Liver (tissue), 9 donors: ENCODE measurements around the gene GDI1. TPM values are rescaled to one million over a fixed set of nuclear protein-coding genes. Genes with fewer than 3 reads are reported as not detected.

ENCODE experiments used
- DNase-seq: peaks from one replicate; pipeline ENCODE4 v3.0.0-alpha.2; 2017; ENCODE audit warnings: low spot score
- H3K27ac ChIP-seq, 2 donors: one replicate each; pipeline ENCODE4 v1.7.0; 2013; ENCODE audit warnings: inconsistent platforms in 2 of 2, low read length in 2 of 2, control low read depth in 1 of 2, low read depth in 1 of 2, mild to moderate bottlenecking in 1 of 2
- H3K27me3 ChIP-seq, 4 donors: one replicate each; pipeline versions ENCODE4 v1.6.1 to v1.7.0; 2013; ENCODE audit warnings: low read length in 3 of 4, inconsistent platforms in 1 of 4, mild to moderate bottlenecking in 1 of 4, moderate library complexity in 1 of 4; ENCODE audit not compliant: control insufficient read depth in 4 of 4, insufficient read depth in 4 of 4
- H3K36me3 ChIP-seq, 4 donors: one replicate each; pipeline versions ENCODE4 v1.6.1 to v1.7.0; 2013; ENCODE audit warnings: low read length in 3 of 4, mild to moderate bottlenecking in 3 of 4, low read depth in 1 of 4, moderate library complexity in 1 of 4; ENCODE audit not compliant: control insufficient read depth in 4 of 4, insufficient read depth in 3 of 4
- H3K4me1 ChIP-seq, 4 donors: one replicate each; pipeline versions ENCODE4 v1.6.1 to v1.7.0; 2013; ENCODE audit warnings: low read length in 3 of 4, mild to moderate bottlenecking in 3 of 4, moderate library complexity in 1 of 4; ENCODE audit not compliant: control insufficient read depth in 4 of 4, insufficient read depth in 4 of 4
- H3K4me3 ChIP-seq, 3 donors: one replicate each; pipeline versions ENCODE4 v1.6.1 to v1.7.0; 2013; ENCODE audit warnings: low read length in 3 of 3, control low read depth in 1 of 3, low read depth in 1 of 3, mild to moderate bottlenecking in 1 of 3
- H3K9ac ChIP-seq, 2 donors: one replicate each; pipeline ENCODE4 v1.7.0; 2013; ENCODE audit warnings: low read length in 2 of 2, mild to moderate bottlenecking in 2 of 2, moderate library complexity in 2 of 2, control low read depth in 1 of 2, low read depth in 1 of 2
- H3K9me3 ChIP-seq, 4 donors: one replicate each; pipeline versions ENCODE4 v1.6.1 to v1.7.0; 2013; ENCODE audit warnings: low read length in 3 of 4; ENCODE audit not compliant: control insufficient read depth in 4 of 4
- ATF3 ChIP-seq: IDR thresholded peaks from 2 replicates; pipeline ENCODE4 v1.6.1; 2016; ENCODE audit warnings: antibody characterized with exemption
- HNF4A ChIP-seq, 2 donors: conservative IDR thresholded peaks; 2 replicates each; pipeline ENCODE4 v1.6.1; 2016; ENCODE audit warnings: antibody characterized with exemption in 2 of 2, mild to moderate bottlenecking in 2 of 2
- HNF4G ChIP-seq: IDR thresholded peaks from 2 replicates; pipeline ENCODE4 v1.6.1; 2016; ENCODE audit warnings: antibody characterized with exemption
- NR2F2 ChIP-seq: IDR thresholded peaks from 2 replicates; pipeline ENCODE4 v1.6.1; 2016; ENCODE audit warnings: antibody characterized with exemption
- REST ChIP-seq: IDR thresholded peaks from 2 replicates; pipeline ENCODE4 v1.6.1; 2016; ENCODE audit warnings: antibody characterized with exemption, mild to moderate bottlenecking
- WGBS: extraction: QIAGEN DNeasy Blood & Tissue Kit; methylation state at CpG from one replicate; pipeline ENCODE4 v1.1.7; 2013; 5-methylcytosine and 5-hydroxymethylcytosine counted together
- polyA plus RNA-seq, 2 donors: library from polyadenylated mRNA; stranded (reverse) in 1 of 2; unstranded in 1 of 2; fragments of 200-250 nt in 1 of 2; fragments of >200 nt in 1 of 2; fragmentation: Nextera tagmentation in 1 of 2; extraction: Ambion mirVana in 1 of 2; gene quantifications; one replicate each; pipeline versions ENCODE4 v1.2.1 to v1.2.3, GENCODE V29; 2013 to 2015
- total RNA-seq, 2 donors: library from RNA; depleted of rRNA; stranded (reverse); fragments of >200 nt; gene quantifications; one replicate each; pipeline ENCODE4 v1.2.3, GENCODE V29; 2014
- donor health status: healthy.
- donor health status: healthy.
- donor health status: healthy.
- donor health status: healthy.
- donor health status: healthy.

The GDI1 gene
- total and polyA plus RNA-seq, 4 donors: 12.8 to 35.6 (median 20.5) TPM

GRCh38 chrX:154420402-154420756, 16.6 kb upstream of the GDI1 start:
- no peak for DNase-seq
- H3K4me3 ChIP-seq: no peak overlapping the region
- 80% methylated on average over 10 of the region's 10 CpGs for WGBS
- no peaks in the 10 kb centered on the region for H3K36me3 ChIP-seq
- TF ChIP-seq HNF4G: no peak
- no peak for TF ChIP-seq REST
- no peak for TF ChIP-seq ATF3
- TF ChIP-seq NR2F2: peak; percentile 3
- TF ChIP-seq HNF4A (conservative IDR thresholded peaks at IDR 0.05): no peak
- no peaks in the 10 kb centered on the region for H3K9me3 ChIP-seq
- no peak overlapping the region for H3K9ac ChIP-seq
- H3K27me3 ChIP-seq: no peaks in the 10 kb centered on the region
- H3K27ac ChIP-seq: no peak overlapping the region
- H3K4me1 ChIP-seq: no peaks in the 10 kb centered on the region

DNA sequence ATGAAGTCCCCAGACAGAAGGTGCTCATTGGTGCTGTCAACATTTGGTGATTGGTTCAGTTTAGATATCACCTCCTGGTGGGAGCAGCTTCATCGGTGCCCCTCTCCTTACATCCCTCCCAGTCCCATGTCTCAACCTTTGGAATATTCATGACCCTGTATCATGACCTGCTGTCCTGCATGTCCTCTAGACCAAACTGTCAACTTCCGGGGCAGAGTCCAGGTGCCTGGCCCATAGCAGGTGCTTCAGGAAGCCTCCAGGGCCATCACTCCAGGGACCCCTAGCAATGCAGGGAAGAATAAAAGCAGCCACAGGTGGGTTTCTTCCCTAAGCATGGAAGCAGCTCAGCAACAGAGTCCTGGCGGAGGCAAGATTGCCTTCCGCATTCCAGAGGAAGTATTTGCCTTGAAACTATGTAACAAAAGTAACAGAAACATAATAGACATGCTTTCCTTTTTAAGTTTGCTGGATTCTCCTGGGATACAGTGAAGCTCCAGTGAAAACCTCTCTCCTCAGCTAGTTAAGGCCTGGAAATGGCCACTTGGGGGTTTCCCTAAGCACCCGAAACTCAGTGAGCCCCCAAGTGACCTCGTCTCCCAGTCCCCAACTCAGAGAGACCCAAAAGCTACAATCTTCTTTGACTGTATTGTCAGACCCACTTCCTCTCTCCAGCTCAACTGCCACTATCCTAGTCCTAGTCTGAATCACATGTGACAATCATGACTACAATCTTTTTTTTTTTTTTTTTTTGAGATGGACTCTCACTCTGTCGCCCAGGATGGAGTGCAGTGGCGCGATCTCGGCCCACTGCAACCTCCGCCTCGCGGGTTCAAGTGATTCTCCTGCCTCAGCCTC, 9.8 kb upstream of the GDI1 start:
- Histone ChIP-seq H3K36me3 (peaks cover 0 to under 1% (median 0%) of the 10 kb centered on the region in 4 donors), H3K4me1 (peaks cover 4 to 18% (median 5%) of the 10 kb centered on the region in 4 donors), H3K27ac (no peak overlapping the region)

More for the DNA sequence above, 9.8 kb upstream of the GDI1 start:
- Histone ChIP-seq H3K9me3 (no peaks in the 10 kb centered on the region), H3K4me3 (no peak overlapping the region), H3K9ac (no peak overlapping the region), H3K27me3 (no peaks in the 10 kb centered on the region)
- no peak for TF ChIP-seq REST
- TF ChIP-seq HNF4A (conservative IDR thresholded peaks at IDR 0.05): peak in 1 of 2 donors; percentile 35
- 90% methylated on average over 13 of the region's 13 CpGs for WGBS
- no peak for DNase-seq
